ENCODE results near the gene FRK.
A peak's percentile ranks its signal among the peaks of the same experiment; 100 is the strongest.
"Not testable (repeated sequence)": the region's sequence is repeated elsewhere in the genome, so short reads cannot be mapped to it uniquely, and the experiment has no call there.

The FRK gene

GRCh38 chr6:116008470-116009243 is 52.0 kb downstream of the FRK start:
- peak in 9 of 51 donors; percentile 1 to 73 (median 18) for DNase-seq

- no peak for DNase-seq
Measured at GRCh38 chr6:116004841-116005815, 55.6 kb downstream of the FRK start.

- no peak for DNase-seq
Measured at GRCh38 chr6:116003668-116004067, 57.0 kb downstream of the FRK start.

- DNase-seq: no peak
Measured at GRCh38 chr6:116002756-116003155, 57.9 kb downstream of the FRK start.

- DNase-seq: no peak
Measured at GRCh38 chr6:115999235-115999634, 61.5 kb downstream of the FRK start.

GRCh38 chr6:115997990-115998585 is 62.6 kb downstream of the FRK start:
- DNase-seq: no peak

GRCh38 chr6:115986026-115986425 is 74.7 kb downstream of the FRK start:
- no peak for DNase-seq

GRCh38 chr6:115984809-115985208 is 75.9 kb downstream of the FRK start:
- DNase-seq: no peak

GRCh38 chr6:115983998-115984397 is 76.7 kb downstream of the FRK start:
- DNase-seq: no peak

GRCh38 chr6:115982453-115982852 is 78.2 kb downstream of the FRK start:
- no peak for DNase-seq

- no peak for DNase-seq
Measured at GRCh38 chr6:115977220-115977619, 83.5 kb downstream of the FRK start.

- DNase-seq: peak in 3 of 51 donors; percentile 30 to 69 (median 37)
Measured at GRCh38 chr6:115976321-115976870, 84.3 kb downstream of the FRK start.

- DNase-seq: peak in 4 of 51 donors; percentile 2 to 13 (median 4)
Measured at GRCh38 chr6:115972679-115973078, 88.0 kb downstream of the FRK start.

- peak in 2 of 51 donors; percentile 1 to 19 for DNase-seq
Measured at GRCh38 chr6:115971785-115972184, 88.9 kb downstream of the FRK start.

GRCh38 chr6:115969930-115970273 is 90.8 kb downstream of the FRK start:
- DNase-seq: no peak

- peak in 18 of 51 donors; percentile 1 to 54 (median 20) for DNase-seq
Measured at GRCh38 chr6:115969207-115969929, 91.3 kb downstream of the FRK start.

GRCh38 chr6:115960286-115960685 is 100.4 kb downstream of the FRK start:
- DNase-seq: not testable (repeated sequence)

- no peak for DNase-seq
Measured at GRCh38 chr6:115958958-115959357, 101.7 kb downstream of the FRK start.

- no peak for DNase-seq
Measured at GRCh38 chr6:115954740-115955139, 106.0 kb downstream of the FRK start.

- no peak for DNase-seq
Measured at GRCh38 chr6:115948751-115949150, 111.9 kb downstream of the FRK start.

- no peak for DNase-seq
Measured at GRCh38 chr6:115947966-115948541, 112.6 kb downstream of the FRK start.
